ENCODE measurements around the gene LRRK1.
A peak's percentile ranks its signal among the peaks of the same experiment; 100 is the strongest.

Gene LRRK1

GRCh38 chr15:100918690-100919480 is at the start of gene LRRK1:
LRRK1 (plus strand) TSS chr15:100919357; CDS start chr15:100924633, 5,276 bp downstream.
- DNase-seq, result no peak

GRCh38 chr15:100873029-100873677 is 46.0 kb upstream of the LRRK1 start:
- DNase-seq, result peak; percentile 23 to 73

GRCh38 chr15:100875495-100875894 is 43.7 kb upstream of the LRRK1 start:
- no peak for DNase-seq

- DNase-seq, result no peak
These were observed 43.2 kb upstream of the LRRK1 start for GRCh38 chr15:100875976-100876375.

- DNase-seq, result no peak
These were observed 41.6 kb upstream of the LRRK1 start for GRCh38 chr15:100877551-100877950.

- DNase-seq, result no peak
These were observed 41.0 kb upstream of the LRRK1 start for GRCh38 chr15:100878130-100878529.

- no peak for DNase-seq
These were observed 40.5 kb upstream of the LRRK1 start for GRCh38 chr15:100878648-100879047.

- no peak for DNase-seq
These were observed 40.1 kb upstream of the LRRK1 start for GRCh38 chr15:100879061-100879463.

GRCh38 chr15:100879464-100880138 is 39.6 kb upstream of the LRRK1 start, which contains the start of gene ALDH1A3:
ALDH1A3 (plus strand) TSS chr15:100879831; CDS start chr15:100879908, 77 bp downstream.
- DNase-seq, result no peak

GRCh38 chr15:100880139-100880896 is 38.8 kb upstream of the LRRK1 start:
- DNase-seq, result no peak

- DNase-seq, result no peak
These were observed 38.3 kb upstream of the LRRK1 start for GRCh38 chr15:100880897-100881242.

- no peak for DNase-seq
These were observed 37.4 kb upstream of the LRRK1 start for GRCh38 chr15:100881573-100882336.

- no peak for DNase-seq
These were observed 34.0 kb upstream of the LRRK1 start for GRCh38 chr15:100885116-100885515.

GRCh38 chr15:100885811-100886210 is 33.3 kb upstream of the LRRK1 start:
- no peak for DNase-seq

- DNase-seq, result no peak
These were observed 31.8 kb upstream of the LRRK1 start for GRCh38 chr15:100887211-100887913.

GRCh38 chr15:100889385-100890050 is 29.6 kb upstream of the LRRK1 start:
- DNase-seq, result no peak

- no peak for DNase-seq
These were observed 29.0 kb upstream of the LRRK1 start for GRCh38 chr15:100890051-100890720.

- DNase-seq, result no peak
These were observed 28.3 kb upstream of the LRRK1 start for GRCh38 chr15:100890850-100891249.

- DNase-seq, result peak in 1 of 2 donors; percentile 38
These were observed 27.7 kb upstream of the LRRK1 start for GRCh38 chr15:100891307-100892012.

- no peak for DNase-seq
These were observed 27.2 kb upstream of the LRRK1 start for GRCh38 chr15:100892013-100892355.
